PC-3 (cell line): Measurements from ENCODE around the gene IQSEC1. TPM values are rescaled to one million over a fixed set of nuclear protein-coding genes. Genes with fewer than 3 reads are reported as not detected.

ENCODE experiments used
- ATAC-seq: fragments of 200-7000 bp; cut with Tn5 transposase; 2 replicates; pipeline ENCODE4 v1.9.1; 2020; ENCODE audit warnings: mild to moderate bottlenecking, moderate library complexity
- BruUV-seq: library from RNA; stranded (reverse); fragments of 400-500 nt; replicated peaks from 2 replicates; lab custom pipeline; 2021; lab: Mats Ljungman, UMichigan
- CTCF ChIA-PET: fragments of 300-600 bp; sonication (Branson Sonifier 250); formaldehyde crosslinking; loops from one replicate; lab custom pipeline; 2022; ENCODE audit warnings: antibody characterized with exemption; lab: Charles Lee
- POLR2A ChIA-PET: fragments of 300-600 bp; sonication (Branson Sonifier 250); formaldehyde crosslinking; loops from one replicate; lab custom pipeline; 2022; ENCODE audit warnings: antibody characterized with exemption; ENCODE audit not compliant: unreplicated experiment; lab: Charles Lee
- DNase-seq: peaks from one replicate; pipeline ENCODE4 v3.0.0-alpha.2; 2015
- H2AFZ ChIP-seq: fragments of 300-600 bp; sonication (generic); 2 replicates; pipeline ENCODE4 v1.6.0; 2016; ENCODE audit warnings: antibody characterized with exemption, low read length
- H3F3A ChIP-seq: fragments of 300-600 bp; sonication (generic); one replicate; pipeline ENCODE4 v1.6.0; 2017; ENCODE audit warnings: antibody characterized with exemption, low read length, control low read depth, mild to moderate bottlenecking; ENCODE audit not compliant: unreplicated experiment
- H3K27ac ChIP-seq: fragments of 300-600 bp; sonication (generic); 2 replicates; pipeline ENCODE4 v1.5.1; 2016; ENCODE audit warnings: mild to moderate bottlenecking, low read length
- H3K27me3 ChIP-seq: fragments of 300-600 bp; sonication (generic); 2 replicates; pipeline ENCODE4 v1.6.1; 2016; ENCODE audit warnings: low read length, mixed read lengths
- H3K36me3 ChIP-seq: fragments of 300-600 bp; sonication (generic); 2 replicates; pipeline ENCODE4 v1.6.1; 2016; ENCODE audit warnings: low read depth, mixed run types, low read length, mixed read lengths
- H3K4me1 ChIP-seq: fragments of 300-600 bp; sonication (generic); 2 replicates; pipeline ENCODE4 v1.5.1; 2016; ENCODE audit warnings: low read length; ENCODE audit not compliant: insufficient read depth
- H3K4me2 ChIP-seq: fragments of 300-600 bp; sonication (generic); 2 replicates; pipeline ENCODE4 v1.6.0; 2016; ENCODE audit warnings: low read length
- H3K4me3 ChIP-seq: fragments of 300-600 bp; sonication (generic); 2 replicates; pipeline ENCODE4 v1.5.1; 2016; ENCODE audit warnings: mild to moderate bottlenecking, low read length, mixed read lengths
- H3K79me2 ChIP-seq: fragments of 300-600 bp; sonication (generic); 2 replicates; pipeline ENCODE4 v1.6.1; 2017; ENCODE audit warnings: low read length, mixed read lengths
- H3K9ac ChIP-seq: fragments of 300-600 bp; sonication (generic); 2 replicates; pipeline ENCODE4 v1.6.0; 2016; ENCODE audit warnings: mild to moderate bottlenecking, low read length
- H3K9me2 ChIP-seq: fragments of 300-600 bp; sonication (generic); replicated peaks from 2 replicates; pipeline ENCODE4 v1.6.1; 2016; ENCODE audit warnings: mixed run types, low read length, mixed read lengths
- H3K9me3 ChIP-seq: fragments of 300-600 bp; sonication (generic); 2 replicates; pipeline ENCODE4 v1.6.1; 2016; ENCODE audit warnings: low read length, mixed read lengths
- H4K20me1 ChIP-seq: fragments of 300-600 bp; sonication (generic); 2 replicates; pipeline ENCODE4 v1.6.1; 2016; ENCODE audit warnings: low read length, mixed read lengths
- CTCF ChIP-seq: fragments of 300-600 bp; sonication (generic); conservative IDR thresholded peaks from 2 replicates; pipeline ENCODE4 v1.5.1; 2017; ENCODE audit warnings: antibody characterized with exemption, low read depth, mild to moderate bottlenecking, low read length
- EZH2 ChIP-seq: fragments of 300-600 bp; sonication (generic); IDR thresholded peaks from one replicate; pipeline ENCODE4 v1.6.1; 2017; ENCODE audit warnings: antibody characterized with exemption, mild to moderate bottlenecking, low read length; ENCODE audit not compliant: unreplicated experiment
- EZH2phosphoT487 ChIP-seq: fragments of 300-600 bp; sonication (generic); IDR thresholded peaks from 2 replicates; pipeline ENCODE4 v1.6.1; 2018; ENCODE audit warnings: mild to moderate bottlenecking, antibody characterized with exemption, low read length, borderline replicate concordance
- intact Hi-C: fragments of 100-400 bp; cut with micrococcal nuclease; formaldehyde crosslinking; loops from 2 replicates; pipeline ENCODE4 v1.9.0; 2023
- total RNA-seq: library from RNA; depleted of rRNA; stranded (reverse); fragments of >200 nt; gene quantifications from 2 replicates; pipeline ENCODE4 v1.2.3, GENCODE V29; 2014

IQSEC1 gene
- total RNA-seq, 1 experiment from 2014 or later: 37.9 TPM

DNA sequence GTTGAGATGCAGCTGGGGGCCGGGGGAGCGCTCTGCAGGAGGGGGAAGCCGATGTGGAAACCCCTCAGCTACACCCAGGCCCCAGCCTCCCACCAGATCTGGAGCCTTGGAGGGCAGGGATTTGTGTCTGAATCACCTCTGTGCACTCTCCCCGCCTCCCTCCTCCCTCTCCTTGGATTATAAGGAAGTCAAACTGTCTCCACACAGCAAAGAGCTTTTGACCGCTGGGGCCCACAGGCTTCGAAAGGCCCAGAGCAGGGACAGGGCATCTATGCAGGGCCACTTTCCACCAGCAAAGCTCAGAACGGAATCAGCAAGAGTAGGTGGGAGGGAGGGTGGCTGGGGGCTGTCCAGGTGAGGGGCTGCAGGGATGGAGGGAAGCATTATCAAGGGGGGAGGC lies 68.9 kb downstream of the IQSEC1 start:
- DNase-seq (no peak), ATAC-seq (no peak)
- ChIA-PET CTCF (no interaction called here), POLR2A (no interaction called here)
- Histone ChIP-seq H3K27me3 (no peaks in the 10 kb centered on the region), H3K27ac (no peak overlapping the region), H3K4me1 (no peaks in the 10 kb centered on the region), H3F3A (no peaks in the 10 kb centered on the region), H4K20me1 (no peaks in the 10 kb centered on the region), H3K79me2 (no peaks in the 10 kb centered on the region), H3K4me3 (no peak overlapping the region), H3K36me3 (no peaks in the 10 kb centered on the region), H3K9ac (no peak overlapping the region), H3K9me3 (no peaks in the 10 kb centered on the region), H3K4me2 (no peak overlapping the region), H2AFZ (no peak overlapping the region), H3K9me2 (no peaks in the 10 kb centered on the region)
- no peak for TF ChIP-seq EZH2phosphoT487
- TF ChIP-seq EZH2: no peak
- no peak for TF ChIP-seq CTCF
- intact Hi-C loops: no loop called here
- BruUV-seq: no TSS peak

GRCh38 chr3:13003608-13004007 lies 69.6 kb downstream of the IQSEC1 start:
- intact Hi-C loops: no loop called here

More at GRCh38 chr3:13003608-13004007, 69.6 kb downstream of the IQSEC1 start:
- Histone ChIP-seq H3K9me2 (no peaks in the 10 kb centered on the region), H3K36me3 (no peaks in the 10 kb centered on the region), H3K79me2 (no peaks in the 10 kb centered on the region), H3K4me2 (no peak overlapping the region), H3K4me3 (no peak overlapping the region), H3K27me3 (no peaks in the 10 kb centered on the region), H3K27ac (no peak overlapping the region), H3K9me3 (no peaks in the 10 kb centered on the region), H3K9ac (no peak overlapping the region), H2AFZ (no peak overlapping the region), H4K20me1 (no peaks in the 10 kb centered on the region), H3K4me1 (no peaks in the 10 kb centered on the region), H3F3A (no peaks in the 10 kb centered on the region)
- POLR2A ChIA-PET: no interaction called here
- ATAC-seq: no peak
- no TSS peak for BruUV-seq
- CTCF ChIA-PET: no interaction called here
- no peak for DNase-seq
- TF ChIP-seq CTCF: no peak
- no peak for TF ChIP-seq EZH2
- TF ChIP-seq EZH2phosphoT487: no peak
